Cardiac muscle cell (in vitro differentiated cells and primary cell): ENCODE results near the gene RECQL. TPM values are rescaled to one million over a fixed set of nuclear protein-coding genes. Genes with fewer than 3 reads are reported as not detected.

Experiments
- DNase-seq, 2 donors: peaks; one replicate each; pipeline versions ENCODE4 v3.0.0 to v3.0.0-alpha.2; 2010 to 2017; ENCODE audit warnings: low read depth in 1 of 2, low spot score in 1 of 2
- H3K27ac ChIP-seq: fragments of 200-600 bp; sonication (generic); 2 replicates; pipeline ENCODE4 v1.5.1; 2016
- H3K27me3 ChIP-seq: fragments of 200-600 bp; sonication (generic); 2 replicates; pipeline ENCODE4 v1.6.0; 2016; ENCODE audit warnings: control low read depth
- H3K36me3 ChIP-seq: fragments of 200-600 bp; sonication (generic); 2 replicates; pipeline ENCODE4 v1.5.1; 2016; ENCODE audit warnings: control low read depth
- H3K4me1 ChIP-seq: fragments of 200-600 bp; sonication (generic); 2 replicates; pipeline ENCODE4 v1.8.1; 2017; ENCODE audit warnings: low read depth, mild to moderate bottlenecking, mixed run types
- H3K4me3 ChIP-seq: fragments of 200-600 bp; sonication (generic); 2 replicates; pipeline ENCODE4 v1.5.1; 2016; ENCODE audit warnings: mild to moderate bottlenecking
- H3K9me3 ChIP-seq: fragments of 200-600 bp; sonication (generic); 2 replicates; pipeline ENCODE4 v1.5.1; 2017; ENCODE audit warnings: low read depth, mild to moderate bottlenecking, control low read depth
- CTCF ChIP-seq: IDR thresholded peaks from 2 replicates; pipeline ENCODE4 v1.5.1; 2012; ENCODE audit warnings: low read depth, mild to moderate bottlenecking, low read length
- polyA plus RNA-seq: library from polyadenylated mRNA; unstranded; fragments of >200 nt; fragmentation: Nextera tagmentation; extraction: Ambion mirVana; gene quantifications from 2 replicates; pipeline ENCODE4 v1.2.1, GENCODE V29; 2016
- total RNA-seq: library from RNA; depleted of rRNA; stranded (reverse); fragments of >200 nt; gene quantifications from 2 replicates; pipeline ENCODE4 v1.2.3, GENCODE V29; 2016

Gene RECQL
- total and polyA plus RNA-seq, 2 experiments from 2014 or later, result 13.6 to 14.7 TPM

- DNase-seq, result no peak
- no peak overlapping the region for H3K4me3 ChIP-seq
- no peaks in the 10 kb centered on the region for H3K27me3 ChIP-seq
These were observed 41.0 kb upstream of the RECQL start for GRCh38 chr12:21542403-21542802.

GRCh38 chr12:21541773-21542172 lies 40.3 kb upstream of the RECQL start:
- no peak for TF ChIP-seq CTCF
- Histone ChIP-seq H3K9me3 (no peaks in the 10 kb centered on the region), H3K4me3 (no peak overlapping the region), H3K36me3 (no peaks in the 10 kb centered on the region), H3K27ac (no peak overlapping the region), H3K27me3 (no peaks in the 10 kb centered on the region), H3K4me1 (no peaks in the 10 kb centered on the region)
- DNase-seq, result no peak

More at GRCh38 chr12:21542403-21542802, 41.0 kb upstream of the RECQL start:
- Histone ChIP-seq H3K36me3 (no peaks in the 10 kb centered on the region), H3K27ac (no peak overlapping the region), H3K9me3 (no peaks in the 10 kb centered on the region), H3K4me1 (no peaks in the 10 kb centered on the region)
- TF ChIP-seq CTCF, result no peak

- H3K4me3 ChIP-seq, result no peak overlapping the region
- H3K27me3 ChIP-seq, result peaks cover 3% of the 10 kb centered on the region
- TF ChIP-seq CTCF, result no peak
- DNase-seq, result no peak
- no peak overlapping the region for H3K27ac ChIP-seq
- no peaks in the 10 kb centered on the region for H3K36me3 ChIP-seq
- H3K9me3 ChIP-seq, result no peaks in the 10 kb centered on the region
- H3K4me1 ChIP-seq, result no peaks in the 10 kb centered on the region
These were observed 38.4 kb upstream of the RECQL start for GRCh38 chr12:21539797-21540196.

- H3K4me1 ChIP-seq, result no peaks in the 10 kb centered on the region
- H3K4me3 ChIP-seq, result no peak overlapping the region
- H3K27me3 ChIP-seq, result peaks cover 10% of the 10 kb centered on the region
- H3K27ac ChIP-seq, result no peak overlapping the region
- no peak for DNase-seq
- no peak for TF ChIP-seq CTCF
- H3K36me3 ChIP-seq, result no peaks in the 10 kb centered on the region
- H3K9me3 ChIP-seq, result no peaks in the 10 kb centered on the region
These were observed 36.7 kb upstream of the RECQL start for GRCh38 chr12:21538061-21538653.

- Histone ChIP-seq H3K36me3 (no peaks in the 10 kb centered on the region), H3K4me3 (no peak overlapping the region), H3K4me1 (peaks cover 14% of the 10 kb centered on the region), H3K9me3 (no peaks in the 10 kb centered on the region), H3K27me3 (peaks cover 74% of the 10 kb centered on the region), H3K27ac (no peak overlapping the region)
- TF ChIP-seq CTCF, result no peak
- no peak for DNase-seq
These were observed 28.0 kb upstream of the RECQL start for GRCh38 chr12:21529456-21529855.
